A549 (cell line): ENCODE data around the gene RABL3. TPM values are rescaled to one million over a fixed set of nuclear protein-coding genes. Genes with fewer than 3 reads are reported as not detected.

ENCODE experiments used
- ATAC-seq, 2 experiments: fragments of 200-7000 bp in 1 of 2; fragments of >200 bp in 1 of 2; cut with Nextera tagmentation in 1 of 2; cut with Tn5 transposase in 1 of 2; 3 replicates each; pipeline versions ENCODE4 v1.8.0 to v1.9.1; 2018 to 2020; ENCODE audit warnings: mild to moderate bottlenecking in 1 of 2, moderate library complexity in 1 of 2
- CTCF ChIA-PET: fragments of 300-600 bp; sonication (Branson Sonifier 250); formaldehyde crosslinking; extraction: SDS; loops from one replicate; lab custom pipeline; 2021; ENCODE audit warnings: antibody characterized with exemption, inconsistent platforms; lab: Yijun Ruan, JAX
- POLR2A ChIA-PET: fragments of 350-600 bp; formaldehyde crosslinking; extraction: SDS; loops from one replicate; lab custom pipeline; 2021; ENCODE audit warnings: antibody characterized with exemption, inconsistent platforms; lab: Yijun Ruan, JAX
- DNase-seq, 2 experiments: peaks; one replicate each; pipeline versions ENCODE4 v3.0.0 to v3.0.0-alpha.2; 2011 to 2016; ENCODE audit warnings: low read depth in 1 of 2, low spot score in 1 of 2
- FAIRE-seq: peaks from 2 replicates; lab custom pipeline; 2011; peaks lifted over from hg19 to GRCh38; lab: Jason Lieb, UNC
- H3K27ac ChIP-seq, 2 experiments: fragments of >200 bp; sonication (Bioruptor Twin); formaldehyde crosslinking; 3 replicates each; pipeline ENCODE4 v1.5.1; 2016 to 2017
- H3K4me1 ChIP-seq: fragments of >200 bp; sonication (Bioruptor Twin); formaldehyde crosslinking; 3 replicates; pipeline ENCODE4 v1.6.1; 2016
- H3K4me2 ChIP-seq: fragments of >200 bp; sonication (Bioruptor Twin); formaldehyde crosslinking; 3 replicates; pipeline ENCODE4 v1.6.1; 2016
- H3K4me3 ChIP-seq: fragments of >200 bp; sonication (Bioruptor Twin); formaldehyde crosslinking; 3 replicates; pipeline ENCODE4 v1.5.1; 2016
- H3K9me3 ChIP-seq: fragments of >200 bp; sonication (Bioruptor Twin); formaldehyde crosslinking; 3 replicates; pipeline ENCODE4 v1.6.1; 2016
- CBX2 ChIP-seq: fragments of 200-600 bp; sonication (generic); IDR thresholded peaks from 2 replicates; pipeline ENCODE4 v1.6.1; 2016; ENCODE audit warnings: low read depth, mild to moderate bottlenecking, borderline replicate concordance
- CBX8 ChIP-seq: fragments of 200-600 bp; sonication (generic); IDR thresholded peaks from 2 replicates; pipeline ENCODE4 v1.6.1; 2016
- CEBPB ChIP-seq, 2 experiments: fragments of >200 bp in 1 of 2; sonication (Bioruptor Twin) in 1 of 2; formaldehyde crosslinking in 1 of 2; IDR thresholded peaks; 2 replicates each; pipeline ENCODE4 v1.6.1; 2012 to 2016
- CHD2 ChIP-seq: fragments of 150-350 bp; IDR thresholded peaks from 2 replicates; pipeline ENCODE4 v1.6.1; 2014; ENCODE audit warnings: low read length; ENCODE audit not compliant: partially characterized antibody
- CHD4 ChIP-seq: fragments of 200-600 bp; sonication (generic); IDR thresholded peaks from 2 replicates; pipeline ENCODE4 v1.6.1; 2016; ENCODE audit warnings: antibody characterized with exemption, mild to moderate bottlenecking, borderline replicate concordance
- EHF ChIP-seq: fragments of 250-450 bp; sonication (Bioruptor Pico); IDR thresholded peaks from 2 replicates; pipeline ENCODE4 v1.5.0; 2020; ENCODE audit warnings: mild to moderate bottlenecking
- EP300 ChIP-seq, 2 experiments: fragments of >200 bp; sonication (Bioruptor Twin); formaldehyde crosslinking; IDR thresholded peaks; 2 replicates in 1 of 2; 3 replicates in 1 of 2; pipeline ENCODE4 v1.6.1; 2016 to 2017
- ESRRA ChIP-seq: fragments of 150-350 bp; IDR thresholded peaks from 2 replicates; pipeline ENCODE4 v1.6.1; 2014; ENCODE audit warnings: mild to moderate bottlenecking, low read length, borderline replicate concordance
- FOSB ChIP-seq: fragments of 250-450 bp; sonication (Bioruptor Pico); IDR thresholded peaks from 2 replicates; pipeline ENCODE4 v1.5.0; 2020; ENCODE audit warnings: mild to moderate bottlenecking, moderate library complexity
- GATA3 ChIP-seq: IDR thresholded peaks from 2 replicates; pipeline ENCODE4 v1.6.1; 2012; ENCODE audit warnings: borderline replicate concordance
- HEYL ChIP-seq: fragments of 250-450 bp; sonication (Bioruptor Pico); IDR thresholded peaks from 2 replicates; pipeline ENCODE4 v1.8.0; 2021; ENCODE audit warnings: mild to moderate bottlenecking, moderate library complexity
- HOXA7 ChIP-seq: fragments of 250-450 bp; sonication (Bioruptor Pico); IDR thresholded peaks from 2 replicates; pipeline ENCODE4 v1.5.0; 2020; ENCODE audit warnings: mild to moderate bottlenecking, moderate library complexity
- JUN ChIP-seq, 2 experiments: fragments of >200 bp; sonication (Bioruptor Twin); formaldehyde crosslinking; IDR thresholded peaks; 2 replicates in 1 of 2; 3 replicates in 1 of 2; pipeline ENCODE4 v1.6.1; 2016 to 2017
- KDM1A ChIP-seq: fragments of 200-600 bp; sonication (generic); IDR thresholded peaks from 2 replicates; pipeline ENCODE4 v1.6.1; 2016; ENCODE audit warnings: low read depth, mild to moderate bottlenecking
- MAFK ChIP-seq: fragments of 450-650 bp; IDR thresholded peaks from 2 replicates; pipeline ENCODE4 v1.6.1; 2014; ENCODE audit not compliant: partially characterized antibody
- NFE2L2 ChIP-seq: fragments of 150-350 bp; conservative IDR thresholded peaks from 2 replicates; pipeline ENCODE4 v1.6.1; 2014; ENCODE audit warnings: low read length
- NPAS2 ChIP-seq: fragments of 250-450 bp; sonication (Bioruptor Pico); IDR thresholded peaks from 2 replicates; pipeline ENCODE4 v1.8.0; 2022; ENCODE audit warnings: mild to moderate bottlenecking, moderate library complexity, borderline replicate concordance
- POLR2A ChIP-seq: IDR thresholded peaks from 2 replicates; pipeline ENCODE4 v1.6.1; 2012; ENCODE audit warnings: mild to moderate bottlenecking, low read length
- RARB ChIP-seq: fragments of 250-450 bp; sonication (Bioruptor Pico); IDR thresholded peaks from 2 replicates; pipeline ENCODE4 v1.8.0; 2021; ENCODE audit warnings: mild to moderate bottlenecking, moderate library complexity
- RFX5 ChIP-seq: fragments of 450-650 bp; IDR thresholded peaks from 2 replicates; pipeline ENCODE4 v1.7.1; 2014; ENCODE audit warnings: antibody characterized with exemption, mild to moderate bottlenecking, moderate library complexity
- TFCP2L1 ChIP-seq: fragments of 250-450 bp; sonication (Bioruptor Pico); IDR thresholded peaks from 2 replicates; pipeline ENCODE4 v1.5.0; 2021; ENCODE audit warnings: mild to moderate bottlenecking
- ZC3H11A ChIP-seq: fragments of 450-650 bp; IDR thresholded peaks from 2 replicates; pipeline ENCODE4 v1.6.1; 2014; ENCODE audit warnings: antibody characterized with exemption, mild to moderate bottlenecking
- ZFP36 ChIP-seq: fragments of 450-650 bp; IDR thresholded peaks from 2 replicates; pipeline ENCODE4 v1.6.1; 2014; ENCODE audit warnings: borderline replicate concordance; ENCODE audit not compliant: partially characterized antibody
- ZSCAN20 ChIP-seq: fragments of 250-450 bp; sonication (Bioruptor Pico); IDR thresholded peaks from 2 replicates; pipeline ENCODE4 v1.8.0; 2022; ENCODE audit warnings: mild to moderate bottlenecking, moderate library complexity
- WGBS: methylation state at CpG from one replicate; pipeline ENCODE4 v1.1.6; 2017; ENCODE audit errors: missing lambda C conversion rate; 5-methylcytosine and 5-hydroxymethylcytosine counted together
- polyA plus RNA-seq, 4 experiments: library from polyadenylated mRNA; depleted of rRNA in 3 of 4; stranded (reverse); fragments of >200 nt; fragmentation: RNase III in 1 of 4; extraction: RNeasy Plus Mini Kit Qiagen cat#74134 plus additional on column Dnase treatment in 1 of 4; gene quantifications; 2 replicates in 3 of 4; 3 replicates in 1 of 4; pipeline ENCODE4 v1.2.3, GENCODE V29; 2011 to 2017
- TF ChIP-seq, protein P1 (sequence below): fragments of 450-650 bp; IDR thresholded peaks from 2 replicates; pipeline ENCODE4 v1.6.1; 2014; ENCODE audit warnings: antibody characterized with exemption
- TF ChIP-seq, protein P2 (sequence below): fragments of 250-450 bp; sonication (Bioruptor Pico); IDR thresholded peaks from 2 replicates; pipeline ENCODE4 v1.5.0; 2020; ENCODE audit warnings: low read depth, mild to moderate bottlenecking, moderate library complexity
- TF ChIP-seq, protein P3 (sequence below): fragments of >200 bp; sonication (Bioruptor Twin); formaldehyde crosslinking; IDR thresholded peaks from 3 replicates; pipeline ENCODE4 v1.6.1; 2016
- TF ChIP-seq, protein P4 (sequence below): fragments of 150-350 bp; IDR thresholded peaks from 2 replicates; pipeline ENCODE4 v1.6.1; 2014; ENCODE audit warnings: low read depth, mild to moderate bottlenecking, low read length
- TF ChIP-seq, protein P5 (sequence below): IDR thresholded peaks from 2 replicates; pipeline ENCODE4 v1.6.1; 2012

Gene RABL3
- polyA plus RNA-seq, 2 of the 4 experiments (the other 2 are of a cell fraction) = 14.0 to 29.0 TPM

DNA sequence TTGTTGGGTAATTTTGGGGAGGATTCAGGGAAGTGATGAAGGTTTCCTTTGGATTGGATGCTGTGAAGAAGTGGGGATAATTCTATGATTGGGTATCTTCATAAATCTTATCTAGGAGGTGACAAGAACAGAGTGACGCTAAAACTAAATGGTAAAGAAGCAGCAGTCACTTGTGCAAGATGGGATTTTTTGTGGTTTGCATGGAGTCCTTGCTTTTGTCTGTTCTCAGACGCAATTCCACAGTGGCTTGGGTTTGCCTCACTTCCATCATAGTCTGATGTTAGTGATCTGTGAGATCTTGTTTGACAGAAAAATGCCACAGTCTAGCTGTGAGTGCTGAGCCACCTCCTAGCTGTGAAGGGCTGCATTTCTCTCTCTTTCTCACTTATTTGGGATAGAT, 27.1 kb upstream of the RABL3 start:
- CTCF ChIA-PET = interaction anchor here (0.9 kb wide), 1 partner anchor 21 kb away, joined by 3 read pairs; no protein-coding TSS in a partner anchor
- WGBS = 91% methylated on average over 2 of the region's 2 CpGs
- peak; percentile 18 for FAIRE-seq

DNA sequence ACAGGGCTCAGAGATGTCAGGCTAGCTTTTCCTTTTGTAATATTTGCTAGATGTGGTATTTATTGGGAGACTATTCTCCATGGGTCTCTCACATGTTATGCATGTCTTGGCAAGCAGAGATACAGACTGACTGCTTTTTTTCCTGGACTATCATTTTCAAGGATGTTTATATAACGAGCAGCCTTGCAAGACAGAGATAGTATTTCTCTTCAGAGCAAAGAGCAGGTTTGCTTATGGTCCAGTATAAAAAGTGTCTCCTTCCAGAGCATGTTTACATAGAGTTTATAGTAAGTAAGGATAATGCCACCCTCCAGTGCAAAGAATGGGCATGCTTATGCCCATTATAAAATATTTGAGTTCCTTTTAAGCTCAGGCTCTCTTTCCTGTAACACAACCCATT, 24.8 kb upstream of the RABL3 start:
- Histone ChIP-seq H3K4me2 (peak overlapping the region; percentile 38; the same call in 2 of the 3 replicates), H3K27ac (no peak overlapping the region), H3K4me1 (peaks cover 33% of the 10 kb centered on the region), H3K9me3 (no peaks in the 10 kb centered on the region)
- DNase-seq = no peak
- TF ChIP-seq HEYL (CRISPR knock-in tag) = no peak
- TF ChIP-seq, all 56 proteins: peak for 0
- ATAC-seq (no peak), FAIRE-seq (no peak)
- H3K4me3 ChIP-seq = no peak overlapping the region
- WGBS = 54% methylated on average over 1 of the region's 1 CpG
- POLR2A ChIA-PET = no interaction called here
- CTCF ChIA-PET = interaction anchor here (1.2 kb wide), 2 partner anchors 144 to 200 kb away, joined by 3 read pairs; no protein-coding TSS in a partner anchor

More for the DNA sequence above, 27.1 kb upstream of the RABL3 start:
- no peak overlapping the region for H3K4me3 ChIP-seq
- TF ChIP-seq ZFP36 = no peak
- TF ChIP-seq, protein P1, sequence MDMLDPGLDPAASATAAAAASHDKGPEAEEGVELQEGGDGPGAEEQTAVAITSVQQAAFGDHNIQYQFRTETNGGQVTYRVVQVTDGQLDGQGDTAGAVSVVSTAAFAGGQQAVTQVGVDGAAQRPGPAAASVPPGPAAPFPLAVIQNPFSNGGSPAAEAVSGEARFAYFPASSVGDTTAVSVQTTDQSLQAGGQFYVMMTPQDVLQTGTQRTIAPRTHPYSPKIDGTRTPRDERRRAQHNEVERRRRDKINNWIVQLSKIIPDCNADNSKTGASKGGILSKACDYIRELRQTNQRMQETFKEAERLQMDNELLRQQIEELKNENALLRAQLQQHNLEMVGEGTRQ = no peak
- no peak for TF ChIP-seq ZSCAN20 (CRISPR knock-in tag)
- no peak for TF ChIP-seq CBX8
- TF ChIP-seq CEBPB (IDR thresholded peaks at IDR 0.05) = no peak
- no peak for TF ChIP-seq ESRRA
- TF ChIP-seq, protein P2, sequence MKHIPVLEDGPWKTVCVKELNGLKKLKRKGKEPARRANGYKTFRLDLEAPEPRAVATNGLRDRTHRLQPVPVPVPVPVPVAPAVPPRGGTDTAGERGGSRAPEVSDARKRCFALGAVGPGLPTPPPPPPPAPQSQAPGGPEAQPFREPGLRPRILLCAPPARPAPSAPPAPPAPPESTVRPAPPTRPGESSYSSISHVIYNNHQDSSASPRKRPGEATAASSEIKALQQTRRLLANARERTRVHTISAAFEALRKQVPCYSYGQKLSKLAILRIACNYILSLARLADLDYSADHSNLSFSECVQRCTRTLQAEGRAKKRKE (CRISPR knock-in tag) = no peak
- TF ChIP-seq, all 56 proteins: peak for 0
- POLR2A ChIA-PET = no interaction called here
- Histone ChIP-seq H3K27ac (no peak overlapping the region), H3K4me2 (no peak overlapping the region), H3K4me1 (peaks cover 24% of the 10 kb centered on the region), H3K9me3 (no peaks in the 10 kb centered on the region)
- ATAC-seq (no peak), DNase-seq (no peak)

DNA sequence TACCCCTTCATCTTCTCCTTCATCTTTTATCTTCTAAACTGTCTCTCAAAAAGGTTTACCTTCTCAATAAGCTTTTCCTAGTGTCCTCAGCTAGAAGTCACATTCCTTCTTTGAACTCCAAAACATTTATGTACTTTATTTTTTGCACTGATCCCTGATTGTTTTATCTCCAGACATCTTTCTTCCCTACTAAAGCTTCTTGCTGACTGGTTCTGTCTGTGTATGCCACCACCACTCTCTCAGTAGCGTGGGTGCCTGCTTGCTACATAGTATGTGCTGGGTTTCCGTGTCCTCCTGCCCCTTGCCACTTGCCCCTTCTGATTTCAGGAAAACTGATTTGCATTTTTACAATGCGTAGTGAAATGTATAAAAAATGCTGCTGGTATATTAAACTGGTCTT, 24.3 kb upstream of the RABL3 start:
- no peak overlapping the region for H3K4me2 ChIP-seq
- WGBS = 92% methylated on average over 3 of the region's 3 CpGs

DNA sequence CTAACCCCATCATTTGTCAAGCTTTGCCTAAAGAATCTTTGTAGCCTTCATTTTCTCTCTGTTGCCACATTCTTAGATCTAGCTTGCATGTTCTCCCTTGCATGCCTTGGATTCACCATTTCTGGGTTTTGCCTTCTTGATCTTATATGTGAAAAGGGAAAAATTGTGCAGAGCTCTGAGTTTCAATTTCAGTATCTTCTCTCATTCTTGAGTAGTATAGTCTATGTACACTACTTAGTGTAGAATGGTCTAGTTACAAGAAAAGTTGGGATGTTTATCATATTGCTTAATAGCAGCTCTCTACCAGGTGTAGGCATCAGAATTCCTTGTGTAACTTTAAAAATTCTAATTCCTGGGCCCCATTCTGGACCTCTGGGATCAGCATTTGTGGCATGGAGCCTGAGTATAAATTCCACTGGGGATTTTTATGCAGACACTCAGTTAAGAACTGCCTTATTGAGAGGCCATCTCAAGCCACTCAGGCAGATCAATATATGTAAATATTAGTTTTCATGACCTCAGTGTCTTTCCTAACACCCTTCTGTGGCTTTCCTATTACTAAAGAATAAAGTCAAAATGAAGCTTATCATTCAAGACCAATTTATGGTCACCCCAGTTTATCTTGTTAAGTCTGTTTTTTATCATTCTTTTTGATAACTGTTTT, 23.6 kb upstream of the RABL3 start:
- no peaks in the 10 kb centered on the region for H3K9me3 ChIP-seq
- ATAC-seq = no peak

More for the DNA sequence above, 24.3 kb upstream of the RABL3 start:
- Histone ChIP-seq H3K4me1 (peaks cover 33% of the 10 kb centered on the region), H3K27ac (no peak overlapping the region), H3K9me3 (no peaks in the 10 kb centered on the region)
- no peak for FAIRE-seq
- DNase-seq = no peak
- ATAC-seq = no peak
- POLR2A ChIA-PET = no interaction called here
- no peak for TF ChIP-seq NPAS2
- no peak for TF ChIP-seq CHD4
- no peak for TF ChIP-seq EHF (CRISPR knock-in tag)
- TF ChIP-seq, protein P3, sequence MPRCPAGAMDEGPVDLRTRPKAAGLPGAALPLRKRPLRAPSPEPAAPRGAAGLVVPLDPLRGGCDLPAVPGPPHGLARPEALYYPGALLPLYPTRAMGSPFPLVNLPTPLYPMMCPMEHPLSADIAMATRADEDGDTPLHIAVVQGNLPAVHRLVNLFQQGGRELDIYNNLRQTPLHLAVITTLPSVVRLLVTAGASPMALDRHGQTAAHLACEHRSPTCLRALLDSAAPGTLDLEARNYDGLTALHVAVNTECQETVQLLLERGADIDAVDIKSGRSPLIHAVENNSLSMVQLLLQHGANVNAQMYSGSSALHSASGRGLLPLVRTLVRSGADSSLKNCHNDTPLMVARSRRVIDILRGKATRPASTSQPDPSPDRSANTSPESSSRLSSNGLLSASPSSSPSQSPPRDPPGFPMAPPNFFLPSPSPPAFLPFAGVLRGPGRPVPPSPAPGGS = no peak
- TF ChIP-seq HOXA7 (CRISPR knock-in tag) = no peak
- TF ChIP-seq RARB (CRISPR knock-in tag) = no peak
- no peak for TF ChIP-seq MAFK
- no peak for TF ChIP-seq TFCP2L1 (CRISPR knock-in tag)
- TF ChIP-seq KDM1A = no peak
- TF ChIP-seq CBX2 = no peak
- no peak for TF ChIP-seq ZC3H11A
- TF ChIP-seq NFE2L2 = no peak
- no peak for TF ChIP-seq EP300 (IDR thresholded peaks at IDR 0.05)
- TF ChIP-seq ESRRA = no peak
- TF ChIP-seq RFX5 = no peak
- TF ChIP-seq, all 56 proteins: peak for 0
- H3K4me3 ChIP-seq = no peak overlapping the region
- CTCF ChIA-PET = interaction anchor here (1.1 to 1.2 kb wide), 2 partner anchors 29 to 199 kb away, joined by 3 to 4 read pairs; no protein-coding TSS in a partner anchor

More for the DNA sequence above, 23.6 kb upstream of the RABL3 start:
- ChIA-PET POLR2A (no interaction called here), CTCF (interaction anchor here (0.6 to 1.2 kb wide), 3 partner anchors 29 to 850 kb away, joined by 3 to 4 read pairs (median 3); no protein-coding TSS in a partner anchor)
- Histone ChIP-seq H3K4me1 (peaks cover 33% of the 10 kb centered on the region), H3K4me3 (no peak overlapping the region), H3K27ac (no peak overlapping the region), H3K4me2 (no peak overlapping the region)
- FAIRE-seq (peak; percentile 36), DNase-seq (no peak)
- TF ChIP-seq, protein P4, sequence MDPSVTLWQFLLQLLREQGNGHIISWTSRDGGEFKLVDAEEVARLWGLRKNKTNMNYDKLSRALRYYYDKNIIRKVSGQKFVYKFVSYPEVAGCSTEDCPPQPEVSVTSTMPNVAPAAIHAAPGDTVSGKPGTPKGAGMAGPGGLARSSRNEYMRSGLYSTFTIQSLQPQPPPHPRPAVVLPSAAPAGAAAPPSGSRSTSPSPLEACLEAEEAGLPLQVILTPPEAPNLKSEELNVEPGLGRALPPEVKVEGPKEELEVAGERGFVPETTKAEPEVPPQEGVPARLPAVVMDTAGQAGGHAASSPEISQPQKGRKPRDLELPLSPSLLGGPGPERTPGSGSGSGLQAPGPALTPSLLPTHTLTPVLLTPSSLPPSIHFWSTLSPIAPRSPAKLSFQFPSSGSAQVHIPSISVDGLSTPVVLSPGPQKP = no peak
- TF ChIP-seq NPAS2 = no peak
- no peak for TF ChIP-seq ZSCAN20 (CRISPR knock-in tag)
- TF ChIP-seq FOSB (CRISPR knock-in tag) = no peak
- TF ChIP-seq GATA3 = no peak
- no peak for TF ChIP-seq RARB (CRISPR knock-in tag)
- TF ChIP-seq MAFK = no peak
- TF ChIP-seq JUN (IDR thresholded peaks at IDR 0.05) = no peak
- TF ChIP-seq, protein P5, sequence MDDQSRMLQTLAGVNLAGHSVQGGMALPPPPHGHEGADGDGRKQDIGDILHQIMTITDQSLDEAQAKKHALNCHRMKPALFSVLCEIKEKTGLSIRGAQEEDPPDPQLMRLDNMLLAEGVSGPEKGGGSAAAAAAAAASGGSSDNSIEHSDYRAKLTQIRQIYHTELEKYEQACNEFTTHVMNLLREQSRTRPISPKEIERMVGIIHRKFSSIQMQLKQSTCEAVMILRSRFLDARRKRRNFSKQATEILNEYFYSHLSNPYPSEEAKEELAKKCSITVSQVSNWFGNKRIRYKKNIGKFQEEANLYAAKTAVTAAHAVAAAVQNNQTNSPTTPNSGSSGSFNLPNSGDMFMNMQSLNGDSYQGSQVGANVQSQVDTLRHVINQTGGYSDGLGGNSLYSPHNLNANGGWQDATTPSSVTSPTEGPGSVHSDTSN = no peak
- no peak for TF ChIP-seq HEYL (CRISPR knock-in tag)
- no peak for TF ChIP-seq POLR2A
- no peak for TF ChIP-seq CHD2
- no peak for TF ChIP-seq NFE2L2
